GM20431 (cell line): ENCODE results near the gene SLCO2B1.
"Not testable (repeated sequence)": the region's sequence is repeated elsewhere in the genome, so short reads cannot be mapped to it uniquely, and the experiment has no call there.

Experiments used
- in situ Hi-C: fragments of 300-500 bp; cut with MseI, MboI; formaldehyde crosslinking; loops from one replicate; pipeline ENCODE4 v1.15.0; 2020; ENCODE audit warnings: low sequenced_read_pairs; ENCODE audit not compliant: unreplicated experiment

The SLCO2B1 gene, protein sequence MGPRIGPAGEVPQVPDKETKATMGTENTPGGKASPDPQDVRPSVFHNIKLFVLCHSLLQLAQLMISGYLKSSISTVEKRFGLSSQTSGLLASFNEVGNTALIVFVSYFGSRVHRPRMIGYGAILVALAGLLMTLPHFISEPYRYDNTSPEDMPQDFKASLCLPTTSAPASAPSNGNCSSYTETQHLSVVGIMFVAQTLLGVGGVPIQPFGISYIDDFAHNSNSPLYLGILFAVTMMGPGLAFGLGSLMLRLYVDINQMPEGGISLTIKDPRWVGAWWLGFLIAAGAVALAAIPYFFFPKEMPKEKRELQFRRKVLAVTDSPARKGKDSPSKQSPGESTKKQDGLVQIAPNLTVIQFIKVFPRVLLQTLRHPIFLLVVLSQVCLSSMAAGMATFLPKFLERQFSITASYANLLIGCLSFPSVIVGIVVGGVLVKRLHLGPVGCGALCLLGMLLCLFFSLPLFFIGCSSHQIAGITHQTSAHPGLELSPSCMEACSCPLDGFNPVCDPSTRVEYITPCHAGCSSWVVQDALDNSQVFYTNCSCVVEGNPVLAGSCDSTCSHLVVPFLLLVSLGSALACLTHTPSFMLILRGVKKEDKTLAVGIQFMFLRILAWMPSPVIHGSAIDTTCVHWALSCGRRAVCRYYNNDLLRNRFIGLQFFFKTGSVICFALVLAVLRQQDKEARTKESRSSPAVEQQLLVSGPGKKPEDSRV

DNA sequence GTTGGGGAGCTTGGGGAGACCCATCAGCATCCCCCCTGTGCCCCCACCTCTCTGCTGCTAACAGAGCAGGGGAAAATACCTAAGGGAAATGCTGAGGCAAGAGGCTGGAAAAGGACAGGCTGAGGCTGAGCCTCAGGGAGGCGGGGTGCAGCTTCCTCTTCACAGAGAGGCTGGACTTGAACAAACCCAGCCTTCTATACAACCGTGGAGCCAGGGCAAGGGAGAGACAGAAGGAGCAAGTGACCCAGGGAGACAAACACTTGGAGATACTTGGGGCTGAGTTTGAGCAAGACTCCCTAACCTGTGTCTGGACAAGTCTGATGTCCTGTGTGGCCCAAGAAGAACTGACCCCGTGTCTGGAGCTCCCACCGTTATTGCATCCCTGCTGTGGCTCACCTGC is at the start of gene SLCO2B1:
Gene SLCO2B1, plus strand, starts transcription at position 229 of the 400 bp plus-strand sequence. CDS start 275 bp downstream, outside the sequence.
- in situ Hi-C loops, result no loop called here

DNA sequence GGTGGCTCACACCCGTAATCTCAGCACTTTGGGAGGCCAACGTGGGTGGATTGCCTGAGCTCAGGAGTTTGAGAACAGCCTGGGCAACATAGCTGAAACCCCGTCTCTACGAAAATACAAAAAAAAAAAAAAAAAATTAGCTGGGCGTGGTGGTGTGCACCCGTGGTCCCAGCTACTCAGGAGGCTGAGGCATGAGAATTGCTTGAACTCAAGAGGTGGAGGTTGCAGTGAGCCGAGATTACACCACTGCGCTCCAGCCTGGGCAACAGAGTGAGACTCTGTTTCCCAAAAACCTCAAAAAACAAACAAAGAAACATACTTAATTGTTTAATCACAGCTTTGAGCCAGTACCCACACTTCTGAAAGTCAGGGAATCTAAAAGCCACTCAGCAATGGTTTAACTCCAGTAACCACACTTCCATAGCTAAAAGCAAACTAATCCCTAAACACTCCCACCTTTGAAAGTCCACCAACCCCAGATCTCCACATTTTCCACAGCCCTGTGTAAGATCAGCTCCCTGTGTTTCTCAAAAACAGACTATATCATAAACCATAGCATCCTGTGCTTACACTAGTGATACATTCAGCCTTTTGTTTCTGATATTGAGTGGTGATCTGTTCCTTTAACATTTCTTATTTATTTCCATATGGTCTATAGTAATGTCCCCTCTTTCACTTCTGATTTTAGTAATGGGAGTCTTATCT is 49.3 kb upstream of the SLCO2B1 start:
- in situ Hi-C loops, result no loop called here

DNA sequence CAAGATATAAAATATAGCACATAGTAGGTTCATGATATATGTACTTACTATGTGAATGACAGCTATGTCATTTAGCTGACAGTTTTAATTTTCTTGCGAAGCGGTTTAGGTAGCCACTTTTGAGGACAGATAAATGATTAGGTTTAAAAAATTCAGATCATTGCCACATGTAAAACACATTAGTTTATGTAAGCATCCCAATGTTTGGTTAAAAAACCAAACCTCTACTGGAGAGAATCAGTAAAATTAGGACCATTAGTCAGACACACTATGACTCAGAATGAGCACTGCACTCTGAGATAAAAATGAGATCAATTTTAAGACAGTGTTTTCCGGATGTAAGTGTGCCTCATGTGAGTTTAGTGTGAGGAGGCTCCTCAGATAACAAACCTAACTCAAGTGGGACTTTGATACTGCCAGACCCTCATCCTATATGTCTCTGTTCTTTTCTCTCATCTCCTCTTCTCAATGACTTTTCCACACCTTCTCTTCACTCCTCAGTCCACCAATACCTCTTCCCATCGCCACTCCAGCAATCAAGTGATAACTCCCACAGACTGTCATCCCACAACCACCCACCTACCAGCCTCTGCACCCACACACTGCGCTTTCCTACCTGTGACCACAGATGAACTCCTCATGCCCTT is 47.4 kb upstream of the SLCO2B1 start:
- in situ Hi-C loops, result no loop called here

DNA sequence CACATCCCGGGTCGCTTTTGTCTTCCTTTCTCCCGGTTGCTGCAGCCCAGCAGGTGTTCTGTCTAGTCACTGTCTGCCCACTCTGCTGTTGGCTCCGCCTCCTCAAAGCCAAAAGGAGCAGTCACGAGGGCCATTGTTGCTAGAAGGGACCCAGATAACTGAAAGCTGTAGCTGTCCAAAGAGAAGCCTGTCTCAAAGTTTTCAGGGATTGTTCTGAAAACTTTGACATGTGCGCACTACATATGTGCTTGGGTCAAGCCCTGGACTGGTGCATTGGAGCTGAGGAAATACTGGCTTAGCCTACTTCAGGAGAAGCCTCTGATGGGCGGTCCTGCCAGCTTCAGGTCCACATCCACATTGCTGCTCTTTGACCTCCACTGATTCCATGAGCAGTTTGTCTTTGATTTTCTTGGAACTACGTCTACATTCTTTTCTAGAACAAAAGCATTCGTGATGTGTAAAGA is 45.4 kb upstream of the SLCO2B1 start:
- in situ Hi-C loops, result no loop called here

DNA sequence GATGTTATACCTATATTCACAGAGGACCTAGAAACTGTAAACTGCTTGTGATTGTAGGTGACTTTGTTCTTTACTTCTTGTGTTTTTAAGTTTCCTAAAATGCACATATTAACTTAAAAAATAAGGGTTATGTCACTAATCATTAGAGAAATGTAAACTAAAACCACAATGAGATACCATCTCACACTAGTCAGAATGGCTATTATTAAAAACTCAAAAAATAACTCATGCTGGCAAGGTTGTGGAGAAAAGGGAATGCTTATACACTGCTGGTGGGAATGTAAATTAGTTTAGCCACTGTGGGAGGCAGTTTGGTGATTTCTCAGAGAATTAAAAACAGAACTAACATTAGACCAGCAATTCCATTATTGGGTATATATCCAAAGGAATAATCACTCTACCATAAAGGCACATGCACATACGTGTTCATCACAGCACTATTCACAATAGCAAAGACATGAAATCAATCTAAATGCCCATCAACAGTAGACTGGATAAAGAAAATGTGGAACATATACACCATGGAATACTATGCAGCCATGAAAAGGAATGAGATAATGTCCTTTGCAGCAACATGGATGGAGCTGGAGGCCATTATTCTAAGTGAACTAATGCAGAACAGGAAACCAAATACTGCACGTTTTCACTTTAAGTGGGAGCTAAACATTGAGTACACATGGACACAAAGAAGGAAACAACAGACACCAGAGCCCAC is 44.8 kb upstream of the SLCO2B1 start:
- in situ Hi-C loops, result not testable (repeated sequence)

DNA sequence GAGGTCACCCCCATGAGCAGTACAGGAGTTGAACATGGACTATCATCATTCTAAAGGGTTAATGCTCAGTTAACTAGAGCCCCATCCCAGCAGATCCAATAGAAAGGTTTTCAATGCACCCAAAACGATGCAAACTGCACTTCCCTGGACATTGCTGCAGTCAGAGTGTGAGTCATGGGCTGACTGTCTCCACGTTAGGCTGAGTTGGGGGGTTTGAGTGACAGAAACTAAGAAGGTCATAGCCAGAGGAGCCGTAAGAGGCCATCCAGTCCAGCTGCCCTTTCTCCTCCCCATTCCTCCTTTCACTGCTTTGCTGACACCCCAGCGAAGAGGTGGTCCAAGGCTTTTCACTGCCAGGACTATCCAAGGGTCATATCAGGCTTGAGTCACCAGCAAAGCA is 43.7 kb upstream of the SLCO2B1 start:
- in situ Hi-C loops, result no loop called here

DNA sequence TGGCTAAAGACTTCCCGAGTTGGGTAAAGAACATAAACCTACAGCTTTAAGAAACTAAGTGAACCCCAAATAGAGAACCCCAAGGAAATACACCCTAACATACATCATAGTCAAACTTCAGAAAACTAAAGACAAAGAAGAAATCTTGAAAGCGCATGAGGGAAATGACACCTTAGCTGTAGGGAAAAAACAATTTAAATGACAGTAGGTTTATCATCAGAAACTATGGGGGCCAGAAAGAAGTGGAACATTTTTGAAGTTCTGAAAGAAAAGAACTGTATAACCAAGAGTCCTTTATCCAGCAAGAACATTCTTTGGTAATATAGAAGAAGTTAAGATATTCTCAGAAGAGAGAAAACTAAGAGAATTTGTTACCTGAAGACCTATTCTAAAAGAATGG is 38.7 kb upstream of the SLCO2B1 start:
- in situ Hi-C loops, result no loop called here

DNA sequence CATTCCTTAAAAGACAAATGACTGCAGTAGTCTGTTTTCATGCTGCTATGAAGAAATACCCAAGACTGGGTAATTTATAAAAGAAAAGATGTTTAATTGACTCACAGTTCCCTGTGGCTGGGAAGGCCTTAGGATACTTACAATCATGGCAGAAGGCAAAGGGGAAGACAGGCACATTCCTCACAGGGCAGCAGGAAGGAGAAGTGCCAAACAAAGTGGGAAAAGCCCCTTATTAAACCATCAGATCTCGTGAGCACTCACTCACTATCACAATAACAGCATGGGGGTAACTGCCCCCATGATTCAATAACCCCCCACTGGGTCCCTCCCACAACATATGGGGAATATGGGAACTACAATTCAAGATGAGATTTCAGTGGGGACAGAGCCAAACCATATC is 37.9 kb upstream of the SLCO2B1 start:
- in situ Hi-C loops, result no loop called here

DNA sequence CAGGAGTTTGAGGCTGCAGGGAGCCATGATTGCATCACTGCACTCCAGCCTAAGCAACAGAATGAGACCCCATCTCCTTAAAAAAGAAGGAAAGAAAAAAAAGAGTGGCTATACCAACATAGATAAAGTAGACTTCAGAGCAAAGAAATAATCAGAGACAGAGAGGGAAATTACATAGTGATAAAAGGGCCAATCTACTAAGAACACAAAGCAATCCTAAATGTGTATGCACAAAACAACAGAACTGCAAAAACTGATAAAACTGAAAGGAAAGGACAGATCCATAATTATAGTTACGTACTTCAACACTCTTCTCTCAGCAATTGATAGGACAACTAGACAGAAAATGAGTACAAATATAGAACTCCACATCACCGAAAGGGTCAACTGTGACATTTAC is 36.4 kb upstream of the SLCO2B1 start:
- in situ Hi-C loops, result no loop called here

DNA sequence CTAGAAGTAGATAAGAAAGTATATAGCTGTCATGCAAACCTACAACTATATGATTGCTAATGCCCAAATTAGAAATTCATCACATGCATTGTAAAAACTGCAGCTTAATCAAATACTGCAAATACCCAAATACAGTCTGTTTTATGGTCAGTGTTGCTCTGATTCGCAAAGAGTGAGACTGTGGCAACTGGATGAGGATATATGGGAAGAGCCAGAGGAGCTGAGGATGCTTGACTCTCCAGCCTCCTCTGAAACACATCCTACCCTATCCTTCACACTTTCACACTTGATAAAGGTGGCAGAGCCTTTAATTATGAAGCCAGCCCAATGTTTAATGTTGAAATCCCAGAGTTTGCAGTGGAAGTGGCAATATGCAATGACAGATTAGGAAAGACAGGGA is 32.3 kb upstream of the SLCO2B1 start:
- in situ Hi-C loops, result no loop called here

DNA sequence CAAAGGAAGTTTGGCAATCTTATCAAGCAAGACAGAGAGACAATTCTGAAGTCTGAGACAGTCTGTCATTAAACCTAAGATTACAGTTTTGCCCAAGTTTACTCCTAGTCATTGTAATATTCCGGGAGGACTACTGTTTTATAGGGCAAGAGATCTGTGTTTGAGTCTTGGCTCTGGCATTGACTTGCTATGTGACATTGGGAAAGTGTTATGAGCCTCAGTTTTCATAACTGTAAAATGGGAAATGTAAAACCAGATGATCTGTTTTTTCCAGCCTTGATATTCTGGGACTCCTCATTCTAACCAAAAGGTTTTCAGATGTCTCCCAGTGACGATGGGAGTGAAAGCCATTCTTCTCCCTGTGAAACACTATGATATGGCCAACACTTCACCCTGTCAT is 24.3 kb upstream of the SLCO2B1 start:
- in situ Hi-C loops, result no loop called here

DNA sequence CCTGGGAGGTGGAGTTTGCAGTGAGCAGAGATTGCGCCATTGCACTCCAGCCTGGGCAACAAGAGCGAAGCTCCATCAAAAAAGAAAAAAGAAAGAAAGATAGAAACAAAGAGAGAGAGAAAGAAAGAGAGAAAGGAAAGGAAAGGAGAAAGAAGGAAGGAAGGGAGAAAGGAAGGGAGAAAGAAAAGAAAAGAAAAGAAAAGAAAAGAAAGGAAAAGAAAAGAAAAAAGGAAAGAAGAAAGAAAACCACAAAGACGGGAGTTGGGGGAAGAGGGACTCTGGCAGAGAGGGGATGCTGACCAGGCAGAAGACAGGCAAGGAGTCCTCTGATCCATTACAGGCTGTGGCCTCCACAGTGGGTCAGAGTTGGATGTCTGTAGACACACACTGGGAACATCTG is 18.8 kb upstream of the SLCO2B1 start:
- in situ Hi-C loops, result no loop called here

DNA sequence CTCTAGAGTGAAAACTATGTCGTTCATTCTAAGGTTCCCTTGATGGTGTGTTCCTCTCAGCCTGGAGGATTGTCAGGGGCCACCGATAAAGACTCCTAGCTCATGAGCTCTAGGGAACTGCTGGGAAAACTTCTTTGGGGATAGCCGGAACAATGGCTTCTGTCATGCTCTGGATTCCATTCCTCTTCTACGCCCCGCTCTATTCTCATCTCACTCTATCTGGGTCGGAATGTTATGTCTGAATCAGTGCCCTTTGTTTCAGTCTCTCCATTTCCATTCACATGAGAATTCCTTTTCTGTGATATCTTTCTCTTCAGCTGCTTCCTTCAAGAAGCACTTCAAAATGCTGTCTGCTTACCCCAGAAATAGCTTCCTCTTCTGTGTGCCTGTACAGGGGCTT is 16.9 kb upstream of the SLCO2B1 start:
- in situ Hi-C loops, result no loop called here

DNA sequence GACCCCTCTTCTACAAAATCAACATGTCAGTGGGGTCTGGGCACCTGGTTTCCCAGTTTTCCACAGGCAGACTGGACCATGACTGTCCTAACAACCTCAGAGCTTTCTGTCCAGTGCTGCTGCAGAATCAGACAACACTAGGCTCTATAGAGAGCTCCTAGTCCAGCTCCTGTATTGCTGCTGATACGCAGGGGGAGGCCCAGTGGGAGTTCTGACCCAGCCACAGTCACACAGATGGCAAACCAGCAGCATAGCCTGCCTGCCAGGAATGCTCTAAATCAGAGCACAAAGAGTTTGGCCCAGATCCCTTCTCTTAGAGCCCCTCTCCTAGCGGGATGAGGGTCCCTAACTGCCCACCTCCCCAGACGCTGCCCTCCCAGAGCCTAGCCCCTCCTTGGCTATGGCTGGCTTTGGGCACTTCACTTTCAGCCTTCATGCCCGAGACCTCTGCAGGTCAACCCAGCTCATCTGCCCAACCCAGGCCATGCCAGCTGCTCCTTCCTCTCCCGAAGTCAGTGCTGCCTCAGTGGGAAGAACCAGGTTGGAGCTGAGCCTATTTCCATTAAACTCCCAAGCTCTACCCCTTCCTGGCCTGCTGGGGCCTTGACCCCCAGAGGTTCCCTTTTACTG is 15.8 kb upstream of the SLCO2B1 start:
- in situ Hi-C loops, result no loop called here

DNA sequence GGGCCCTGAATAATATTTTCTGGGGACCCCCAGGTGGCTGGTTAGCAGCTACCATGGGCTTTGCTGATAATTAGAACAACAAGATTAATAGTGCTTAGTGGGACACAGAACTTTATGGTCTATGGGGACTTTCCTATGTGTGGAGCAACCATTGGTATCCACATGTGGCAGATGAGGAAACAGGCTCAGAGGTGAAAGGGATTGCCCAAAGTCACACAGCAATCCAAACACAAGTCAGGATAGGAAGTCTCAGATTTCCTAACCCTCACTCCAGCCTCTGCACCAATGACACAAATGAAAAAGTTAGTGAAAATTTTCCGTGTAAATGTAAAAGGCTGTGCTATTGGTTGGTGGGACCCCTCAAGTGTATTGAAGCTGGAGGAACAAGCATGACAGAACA is 15.3 kb upstream of the SLCO2B1 start:
- in situ Hi-C loops, result no loop called here

DNA sequence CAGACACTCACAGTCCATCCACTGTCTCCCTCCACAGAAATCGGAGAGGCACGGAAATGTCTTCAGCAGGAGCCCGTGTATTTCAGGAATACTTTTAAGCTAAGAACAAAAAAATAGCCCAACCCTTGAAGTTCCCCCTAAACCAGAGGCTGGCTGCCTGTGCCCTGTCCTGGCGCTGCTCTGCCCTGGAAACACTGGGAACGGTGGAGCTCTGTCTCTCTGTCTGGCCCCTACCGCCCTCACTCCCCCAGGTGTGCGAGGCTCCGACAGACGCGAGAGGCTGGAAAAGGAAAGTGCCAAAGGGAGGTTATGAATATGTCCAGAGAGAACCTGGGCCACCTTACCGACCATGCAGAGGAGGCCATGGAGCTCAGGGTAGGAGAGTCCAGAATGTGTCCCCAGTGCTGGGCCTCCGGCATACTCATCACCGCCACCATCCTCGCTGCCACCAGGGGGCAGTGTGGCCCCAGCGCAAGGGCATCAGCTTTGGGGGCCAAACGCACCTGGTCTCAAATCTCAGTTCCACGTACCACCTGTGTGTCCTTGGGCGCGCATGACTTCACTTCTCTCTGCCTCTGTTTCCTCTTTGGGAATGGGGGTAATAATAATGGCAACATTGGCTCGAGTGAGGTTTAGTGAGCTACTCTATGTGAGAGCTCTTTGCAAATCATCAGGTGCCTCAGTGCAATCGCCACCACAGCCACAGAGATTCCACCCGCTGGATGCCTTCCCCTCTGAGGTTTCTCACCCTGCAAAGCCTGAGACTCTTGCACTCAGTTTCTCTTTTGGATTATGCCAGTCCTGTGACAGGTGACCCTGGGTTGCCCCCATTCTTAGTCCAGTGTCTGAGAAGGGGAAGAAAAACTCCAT is 10.4 kb upstream of the SLCO2B1 start:
- in situ Hi-C loops, result no loop called here

DNA sequence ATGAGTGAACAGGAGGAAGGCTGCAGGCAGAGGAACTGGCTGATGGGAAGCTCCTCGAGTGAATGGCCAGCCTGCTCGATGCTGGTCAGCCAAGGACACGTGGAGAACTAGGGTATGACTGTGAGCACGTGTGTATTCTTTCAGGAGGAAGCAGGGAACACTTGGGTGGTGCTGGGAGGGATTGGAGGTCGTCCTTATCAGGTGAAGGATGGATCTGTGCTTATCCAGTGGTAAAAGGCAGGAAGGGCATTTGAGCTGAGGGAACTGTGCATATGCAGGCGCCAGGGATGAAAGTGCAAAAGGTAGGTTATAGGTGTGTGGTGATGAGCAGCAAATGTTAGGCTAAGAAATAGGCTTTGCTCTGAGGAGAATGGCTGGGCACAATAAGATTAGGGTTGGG is 9.7 kb upstream of the SLCO2B1 start:
- in situ Hi-C loops, result no loop called here

DNA sequence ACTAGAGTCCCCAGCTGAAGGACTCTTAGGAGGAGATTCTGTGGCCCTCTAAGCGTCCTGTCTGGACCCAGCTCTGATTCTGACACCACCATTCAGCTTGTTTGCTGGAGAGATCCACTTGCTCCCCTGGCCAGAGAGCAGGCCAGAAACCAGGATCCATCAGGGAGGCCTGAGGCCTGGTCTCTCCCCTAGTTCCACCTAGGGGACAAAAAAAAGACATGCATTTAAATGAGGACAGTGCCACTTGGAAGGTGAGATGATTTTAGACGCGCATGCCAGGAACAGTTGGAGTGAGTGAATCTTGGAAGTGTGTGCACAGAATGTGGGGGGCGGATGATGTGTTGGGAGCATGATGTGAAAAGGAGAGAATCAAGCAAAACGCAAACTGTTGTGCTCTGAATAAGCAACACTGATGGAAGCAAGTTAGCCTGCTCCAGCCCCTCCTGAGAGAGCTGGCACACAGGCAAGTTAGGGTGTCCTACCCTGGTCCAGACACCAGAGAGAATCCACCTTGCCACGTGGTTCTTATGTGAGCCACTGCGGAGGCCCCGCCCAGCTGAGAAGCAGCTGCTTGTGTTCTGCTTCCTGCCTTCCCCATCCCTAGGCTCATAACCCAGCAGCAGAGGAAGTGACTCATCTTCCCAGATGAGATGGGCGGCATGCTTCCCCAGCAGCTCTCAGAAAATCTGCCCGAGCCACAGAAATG is 8.0 kb upstream of the SLCO2B1 start:
- in situ Hi-C loops, result no loop called here
